ENCODE measurements around the gene RUSC2.
A peak's percentile ranks its signal among the peaks of the same experiment; 100 is the strongest.

The RUSC2 gene, protein sequence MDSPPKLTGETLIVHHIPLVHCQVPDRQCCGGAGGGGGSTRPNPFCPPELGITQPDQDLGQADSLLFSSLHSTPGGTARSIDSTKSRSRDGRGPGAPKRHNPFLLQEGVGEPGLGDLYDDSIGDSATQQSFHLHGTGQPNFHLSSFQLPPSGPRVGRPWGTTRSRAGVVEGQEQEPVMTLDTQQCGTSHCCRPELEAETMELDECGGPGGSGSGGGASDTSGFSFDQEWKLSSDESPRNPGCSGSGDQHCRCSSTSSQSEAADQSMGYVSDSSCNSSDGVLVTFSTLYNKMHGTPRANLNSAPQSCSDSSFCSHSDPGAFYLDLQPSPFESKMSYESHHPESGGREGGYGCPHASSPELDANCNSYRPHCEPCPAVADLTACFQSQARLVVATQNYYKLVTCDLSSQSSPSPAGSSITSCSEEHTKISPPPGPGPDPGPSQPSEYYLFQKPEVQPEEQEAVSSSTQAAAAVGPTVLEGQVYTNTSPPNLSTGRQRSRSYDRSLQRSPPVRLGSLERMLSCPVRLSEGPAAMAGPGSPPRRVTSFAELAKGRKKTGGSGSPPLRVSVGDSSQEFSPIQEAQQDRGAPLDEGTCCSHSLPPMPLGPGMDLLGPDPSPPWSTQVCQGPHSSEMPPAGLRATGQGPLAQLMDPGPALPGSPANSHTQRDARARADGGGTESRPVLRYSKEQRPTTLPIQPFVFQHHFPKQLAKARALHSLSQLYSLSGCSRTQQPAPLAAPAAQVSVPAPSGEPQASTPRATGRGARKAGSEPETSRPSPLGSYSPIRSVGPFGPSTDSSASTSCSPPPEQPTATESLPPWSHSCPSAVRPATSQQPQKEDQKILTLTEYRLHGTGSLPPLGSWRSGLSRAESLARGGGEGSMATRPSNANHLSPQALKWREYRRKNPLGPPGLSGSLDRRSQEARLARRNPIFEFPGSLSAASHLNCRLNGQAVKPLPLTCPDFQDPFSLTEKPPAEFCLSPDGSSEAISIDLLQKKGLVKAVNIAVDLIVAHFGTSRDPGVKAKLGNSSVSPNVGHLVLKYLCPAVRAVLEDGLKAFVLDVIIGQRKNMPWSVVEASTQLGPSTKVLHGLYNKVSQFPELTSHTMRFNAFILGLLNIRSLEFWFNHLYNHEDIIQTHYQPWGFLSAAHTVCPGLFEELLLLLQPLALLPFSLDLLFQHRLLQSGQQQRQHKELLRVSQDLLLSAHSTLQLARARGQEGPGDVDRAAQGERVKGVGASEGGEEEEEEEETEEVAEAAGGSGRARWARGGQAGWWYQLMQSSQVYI (N-terminal part only)

DNA sequence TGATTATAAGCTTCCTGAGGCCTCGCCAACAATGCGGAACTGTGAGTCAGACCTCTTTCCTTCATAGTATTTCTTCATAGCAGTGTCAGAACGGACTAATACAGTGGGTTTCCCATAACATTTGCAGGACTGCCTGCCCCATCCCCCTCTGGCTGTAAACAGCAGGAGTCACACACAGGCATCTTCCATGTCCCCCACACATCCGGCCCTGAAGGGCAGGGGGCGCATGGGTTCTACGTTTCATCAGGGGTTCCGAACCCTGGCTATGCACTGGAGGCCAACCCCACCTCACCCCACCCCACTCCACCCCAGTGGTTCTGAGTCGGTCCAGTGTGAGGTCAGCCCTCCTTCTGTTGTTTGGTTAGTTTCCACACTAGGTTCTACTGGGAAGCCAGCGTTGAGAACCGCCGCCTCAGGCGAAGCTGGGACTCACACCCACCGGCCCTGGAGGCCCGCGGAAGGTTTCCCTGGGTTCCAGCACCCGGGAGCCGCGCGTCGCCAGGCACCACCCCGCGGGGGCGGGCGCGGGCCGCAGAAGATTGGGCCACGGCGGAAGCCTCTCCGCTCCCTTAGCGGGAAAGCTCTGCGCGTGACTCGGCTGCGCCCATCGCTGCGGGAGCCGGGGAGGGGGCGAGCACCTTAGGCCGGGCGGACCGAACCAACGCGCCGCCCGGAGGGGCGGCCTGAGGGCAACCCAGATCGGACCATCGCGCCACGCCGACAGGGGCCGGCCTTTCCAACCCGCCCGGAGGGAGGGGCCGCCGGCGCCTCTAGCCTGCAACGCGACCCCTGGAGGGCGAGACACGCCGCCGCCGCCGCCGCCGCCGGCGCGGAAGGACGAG, at the start of gene RUSC2:
RUSC2 (plus strand) TSS at position 799 of the 842 bp plus-strand sequence. CDS start 56,411 bp downstream, outside the sequence.
- DNase-seq: peak; percentile 65

DNA sequence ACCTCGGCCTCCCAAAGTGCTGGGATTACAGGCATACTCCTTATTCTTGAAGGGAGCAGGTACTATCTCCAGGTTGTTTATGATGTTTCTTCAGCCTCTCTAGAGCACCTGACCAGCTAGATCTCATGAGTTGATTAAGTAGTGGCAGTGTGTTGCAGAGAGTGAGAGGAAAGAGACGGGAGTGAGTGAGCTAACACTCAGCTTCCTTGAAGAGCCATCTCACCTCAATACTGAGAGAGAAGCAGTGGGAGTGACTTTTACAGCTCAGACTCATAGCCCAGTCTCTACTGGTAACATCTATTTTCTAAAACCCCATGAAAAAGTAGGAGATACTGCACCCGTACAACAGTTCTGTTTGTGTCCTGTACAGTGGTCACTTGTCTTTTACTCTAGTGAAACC, 43.9 kb upstream of the RUSC2 start:
- no peak for DNase-seq

- no peak for DNase-seq
Measured at GRCh38 chr9:35448496-35448895, 41.4 kb upstream of the RUSC2 start.

GRCh38 chr9:35452481-35452880, 37.4 kb upstream of the RUSC2 start:
- DNase-seq: no peak

DNA sequence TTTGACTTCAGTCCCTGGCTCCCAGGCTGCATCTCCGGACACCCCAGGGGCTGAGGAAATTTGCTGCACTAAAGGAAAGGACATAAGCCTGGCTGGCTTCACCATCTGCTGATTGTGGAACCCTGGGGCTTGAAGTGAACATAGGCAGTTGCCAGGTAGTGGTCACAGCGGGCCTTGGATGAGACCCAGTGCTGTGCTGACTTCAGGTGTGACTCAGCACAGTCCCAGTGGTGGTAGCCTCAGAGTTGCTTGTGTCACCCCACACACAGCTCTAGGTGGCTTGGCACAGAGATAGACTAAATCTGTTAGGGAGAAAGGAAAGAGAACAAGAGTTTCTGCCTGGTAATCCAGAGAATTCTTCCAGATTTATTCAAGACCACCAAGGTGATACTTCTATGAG, 36.1 kb upstream of the RUSC2 start:
- no peak for DNase-seq

DNA sequence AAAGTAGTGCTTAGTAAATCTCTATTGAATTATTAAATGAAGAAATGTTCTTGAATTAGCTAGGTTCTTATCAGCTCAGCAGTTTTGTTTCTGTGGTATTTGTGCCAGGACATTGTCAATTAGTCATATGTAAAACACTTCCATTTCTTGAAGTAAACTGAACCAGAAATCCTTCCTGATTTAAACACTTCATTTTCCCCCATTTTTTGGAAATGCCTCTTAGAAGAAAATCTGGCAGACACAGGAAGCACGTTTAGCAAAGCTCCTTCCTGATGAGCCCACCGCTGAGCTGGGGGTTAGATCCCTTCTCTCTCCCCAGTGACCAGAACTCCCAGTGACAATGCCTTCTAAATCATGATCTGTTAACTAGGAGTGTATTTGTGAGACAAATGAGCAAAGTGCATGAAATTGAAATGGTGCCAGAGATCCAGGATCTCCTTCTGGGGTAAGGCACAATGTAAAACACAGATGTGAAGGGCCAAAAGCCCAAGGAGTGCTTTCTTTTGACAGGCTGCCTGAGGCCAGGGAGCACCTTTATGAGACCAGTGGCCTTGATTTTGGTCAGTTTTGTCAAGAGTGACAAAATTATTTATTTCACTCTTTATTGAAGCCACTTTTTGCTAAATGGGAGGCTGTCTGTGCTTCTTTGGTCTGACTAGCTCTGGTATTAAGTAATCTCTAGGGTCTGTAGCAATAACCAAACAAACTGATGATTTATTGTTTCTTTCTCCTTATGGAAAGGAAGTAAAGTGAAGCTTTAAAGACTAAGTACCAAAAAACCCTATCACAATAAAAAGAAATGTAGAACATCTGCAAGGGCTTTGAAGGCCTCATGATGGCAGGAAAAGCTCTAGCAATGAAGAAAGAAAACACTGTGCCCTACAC, 25.5 kb upstream of the RUSC2 start:
- DNase-seq: no peak

GRCh38 chr9:35470340-35470739, 19.6 kb upstream of the RUSC2 start:
- no peak for DNase-seq

- no peak for DNase-seq
Measured at GRCh38 chr9:35470894-35471293, 19.0 kb upstream of the RUSC2 start.

GRCh38 chr9:35476596-35476995, 13.3 kb upstream of the RUSC2 start:
- no peak for DNase-seq

DNA sequence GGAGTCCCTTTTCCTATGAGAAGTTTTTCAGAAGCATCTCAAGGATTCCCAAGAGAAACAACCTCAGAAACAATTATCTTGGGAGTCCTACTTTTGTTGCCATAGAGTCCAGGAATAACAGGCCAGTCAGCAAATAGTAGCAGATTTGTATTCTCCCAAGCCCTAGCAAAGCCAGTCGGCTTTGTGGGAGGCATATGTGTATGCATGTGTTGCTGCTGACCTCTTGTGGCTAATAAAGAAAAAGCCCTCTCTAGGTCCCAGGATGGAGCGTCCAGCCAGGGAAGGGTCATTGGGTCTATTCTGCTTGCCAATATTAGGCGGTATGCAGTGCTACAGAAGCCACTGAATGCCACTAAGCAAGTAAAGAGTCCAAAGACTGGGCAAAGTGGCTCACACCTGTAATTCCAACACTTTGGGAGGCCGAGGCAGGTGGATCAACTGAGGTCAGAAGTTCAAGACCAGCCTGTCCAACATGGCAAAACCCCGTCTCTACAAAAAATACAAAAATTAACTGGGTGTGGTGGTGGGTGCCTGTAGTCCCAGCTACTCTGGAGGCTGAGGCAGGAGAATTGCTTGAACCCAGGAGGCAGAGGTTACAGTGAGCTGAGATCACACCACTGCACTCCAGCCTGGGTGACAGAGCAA, 12.6 kb upstream of the RUSC2 start:
- peak; percentile 78 for DNase-seq

- no peak for DNase-seq
Measured at GRCh38 chr9:35478871-35479270, 11.0 kb upstream of the RUSC2 start.

DNA sequence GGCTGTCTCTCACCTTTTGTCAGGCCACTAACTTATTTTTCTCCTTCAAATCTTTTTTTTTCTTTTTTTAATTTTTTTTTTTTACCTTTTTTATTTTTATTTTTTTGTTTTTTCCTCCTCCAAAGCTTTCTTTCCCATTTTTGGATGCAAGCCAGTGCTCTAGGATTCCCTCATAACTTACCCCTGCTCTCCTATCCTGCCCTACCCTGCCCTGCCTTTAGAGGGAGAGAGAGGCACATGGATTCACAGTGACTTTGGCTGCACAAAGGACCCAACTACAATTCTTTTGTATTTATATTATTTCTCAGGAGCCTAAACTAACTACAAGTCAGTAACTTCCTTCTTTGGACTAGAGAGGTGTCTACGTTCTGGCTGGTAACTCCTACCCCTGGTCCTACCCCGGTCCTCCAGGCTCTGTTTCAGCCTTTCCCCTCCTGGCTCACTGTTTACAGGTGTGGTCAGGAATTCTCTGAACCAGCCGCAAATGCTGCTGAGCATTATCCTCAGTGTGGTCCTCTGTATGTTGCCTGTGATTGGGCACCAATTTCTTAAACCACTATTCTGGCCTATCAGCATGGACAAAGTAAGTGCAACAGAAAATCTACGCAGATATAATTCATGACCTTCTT, 8.4 kb upstream of the RUSC2 start:
- DNase-seq: peak; percentile 72

DNA sequence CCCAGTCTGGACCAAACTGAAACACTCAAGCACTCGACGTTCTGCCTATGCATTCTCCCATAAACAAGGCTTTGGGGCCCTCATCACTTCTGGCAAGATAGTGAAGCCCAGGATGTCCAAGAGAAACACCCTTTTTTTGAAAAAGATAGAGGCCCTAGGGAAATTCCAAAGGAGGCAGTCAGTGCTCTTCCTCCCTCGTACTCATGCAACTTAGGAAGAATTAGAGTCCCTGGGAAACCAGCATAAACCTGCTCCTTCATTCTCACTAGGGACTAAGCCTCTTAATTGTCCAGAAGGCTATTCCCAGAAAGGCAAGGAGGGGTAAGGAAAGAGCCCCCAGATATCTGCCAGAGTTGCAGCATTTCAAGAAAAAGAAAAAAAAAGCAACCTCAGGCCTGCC, 7.8 kb upstream of the RUSC2 start:
- DNase-seq: no peak

DNA sequence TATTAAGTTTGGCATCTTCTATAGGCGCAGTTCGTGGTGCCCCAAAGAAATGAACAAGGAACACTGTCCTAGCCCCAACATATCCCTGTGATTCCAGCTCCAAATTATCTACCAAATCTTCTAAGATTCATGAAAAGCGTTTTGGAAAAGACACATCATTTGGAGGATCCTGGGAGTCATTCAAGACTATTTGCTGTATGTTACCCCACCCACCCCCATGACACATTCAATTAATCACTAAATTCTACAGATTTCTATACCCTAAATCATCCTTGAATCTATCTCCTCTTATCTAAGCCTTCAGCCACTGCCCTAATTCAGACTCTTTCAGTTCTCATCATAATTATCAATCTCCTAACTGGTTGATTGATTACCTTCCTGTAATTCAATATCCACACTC, 5.5 kb upstream of the RUSC2 start:
- no peak for DNase-seq

- no peak for DNase-seq
Measured at GRCh38 chr9:35487081-35487480, 2.8 kb upstream of the RUSC2 start.

GRCh38 chr9:35488021-35488420, 1.9 kb upstream of the RUSC2 start:
- no peak for DNase-seq

GRCh38 chr9:35488566-35489312, 1.2 kb upstream of the RUSC2 start:
- no peak for DNase-seq

DNA sequence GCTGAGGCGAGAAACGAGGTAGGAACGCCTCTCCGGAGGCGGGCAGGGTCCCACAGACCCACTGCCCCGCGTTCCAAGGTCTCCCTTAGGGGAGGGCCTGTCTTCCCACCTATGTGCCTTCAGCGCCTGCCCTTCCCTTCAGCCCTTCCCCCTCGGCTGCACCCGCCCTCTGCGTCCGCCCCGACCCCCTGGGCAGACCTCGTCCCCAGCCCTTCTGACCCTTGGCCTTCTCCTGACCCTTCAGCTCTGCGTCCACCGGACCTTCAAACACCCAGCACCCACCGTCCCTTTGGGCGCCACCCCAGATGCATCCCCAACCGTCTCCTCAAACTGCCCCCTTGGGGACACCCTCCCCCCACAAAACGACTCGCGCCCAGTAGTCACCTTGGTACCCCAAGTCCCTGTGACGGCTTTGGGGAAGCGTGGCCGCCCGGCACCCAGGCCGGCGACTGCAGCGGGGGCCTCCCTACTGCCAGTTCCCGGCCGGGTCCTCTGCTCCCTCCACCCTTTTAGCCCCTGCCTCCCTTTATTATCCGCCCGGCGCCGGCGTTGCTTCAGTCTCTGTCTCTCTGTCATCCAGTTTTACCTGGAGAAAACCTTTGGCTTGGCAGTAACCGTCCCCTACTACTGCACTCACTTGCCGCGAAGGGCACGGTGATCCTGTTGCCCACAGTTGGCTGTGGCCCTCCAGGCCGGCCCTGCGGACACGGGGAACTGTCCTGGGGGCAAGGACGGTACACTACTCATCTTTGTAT, 421 bp downstream of the RUSC2 start:
- no peak for DNase-seq
